SK-N-SH (cell line): ENCODE data around the gene ADAMTS20. TPM values are rescaled to one million over a fixed set of nuclear protein-coding genes. Genes with fewer than 3 reads are reported as not detected.

Experiments
- CTCF ChIA-PET: fragments of 300-600, 350-600 bp; formaldehyde crosslinking; extraction: SDS; loops from one replicate; lab custom pipeline; 2021; lab: Yijun Ruan, JAX
- POLR2A ChIA-PET: fragments of 350-600 bp; sonication (Branson Sonifier 250); formaldehyde crosslinking; extraction: SDS; loops from one replicate; lab custom pipeline; 2020; ENCODE audit warnings: antibody characterized with exemption, inconsistent platforms; lab: Yijun Ruan, JAX
- DNase-seq: peaks from one replicate; pipeline ENCODE4 v3.0.0; 2012
- H2AFZ ChIP-seq: fragments of 200-600 bp; sonication (generic); 2 replicates; pipeline ENCODE4 v1.8.1; 2016; ENCODE audit warnings: antibody characterized with exemption, mild to moderate bottlenecking, low read depth
- H3F3A ChIP-seq: fragments of 200-600 bp; sonication (generic); replicated peaks from 2 replicates; pipeline ENCODE3; 2016; ENCODE audit warnings: antibody characterized with exemption, mild to moderate bottlenecking; ENCODE audit not compliant: insufficient read depth
- H3K27ac ChIP-seq, 2 experiments: fragments of 200-500 bp in 1 of 2; fragments of 200-600 bp in 1 of 2; sonication (Bioruptor generic) in 1 of 2; sonication (generic), shearing (Covaris generic) in 1 of 2; 2 replicates each; pipeline versions ENCODE4 v1.5.1 to v1.6.1; 2014 to 2016; ENCODE audit warnings: low read depth in 2 of 2, inconsistent platforms in 1 of 2, low read length in 1 of 2, mild to moderate bottlenecking in 1 of 2, mixed read lengths in 1 of 2
- H3K27me3 ChIP-seq: fragments of 200-600 bp; sonication (generic), shearing (Covaris generic); 2 replicates; pipeline ENCODE4 v1.6.1; 2016; ENCODE audit warnings: mixed run types; ENCODE audit not compliant: insufficient read depth
- H3K36me3 ChIP-seq, 2 experiments: fragments of 200-500 bp in 1 of 2; fragments of 200-600 bp in 1 of 2; sonication (Bioruptor generic) in 1 of 2; sonication (generic) in 1 of 2; replicated peaks in 1 of 2; 2 replicates each; pipeline versions ENCODE3 to v1.5.1; 2014 to 2016; ENCODE audit warnings: low read length in 1 of 2, mild to moderate bottlenecking in 1 of 2; ENCODE audit not compliant: insufficient read depth in 2 of 2, control insufficient read depth in 1 of 2
- H3K4me1 ChIP-seq, 2 experiments: fragments of 200-500 bp in 1 of 2; fragments of 200-600 bp in 1 of 2; sonication (Bioruptor generic) in 1 of 2; sonication (generic), shearing (Covaris generic) in 1 of 2; 2 replicates each; pipeline versions ENCODE4 v1.5.1 to v1.6.1; 2014 to 2016; ENCODE audit warnings: low read depth in 1 of 2, low read length in 1 of 2, mixed run types in 1 of 2; ENCODE audit not compliant: insufficient read depth in 2 of 2, control insufficient read depth in 1 of 2
- H3K4me2 ChIP-seq: fragments of 200-600 bp; sonication (generic), shearing (Covaris generic); 2 replicates; pipeline ENCODE4 v1.6.1; 2017; ENCODE audit warnings: mixed run types
- H3K4me3 ChIP-seq, 2 experiments: fragments of 200-500 bp in 1 of 2; fragments of 200-600 bp in 1 of 2; sonication (Bioruptor generic) in 1 of 2; sonication (generic), shearing (Covaris generic) in 1 of 2; 2 replicates each; pipeline versions ENCODE4 v1.5.1 to v1.8.1; 2014 to 2016; ENCODE audit warnings: low read depth in 2 of 2, inconsistent platforms in 1 of 2, low read length in 1 of 2, mild to moderate bottlenecking in 1 of 2, mixed read lengths in 1 of 2, moderate library complexity in 1 of 2
- H3K79me2 ChIP-seq: fragments of 200-600 bp; sonication (generic); 2 replicates; pipeline ENCODE4 v1.8.1; 2017; ENCODE audit warnings: mild to moderate bottlenecking; ENCODE audit not compliant: insufficient read depth
- H3K9ac ChIP-seq: fragments of 200-600 bp; sonication (generic); 2 replicates; pipeline ENCODE4 v1.6.1; 2017; ENCODE audit warnings: mixed run types
- H3K9me2 ChIP-seq: fragments of 200-600 bp; sonication (generic); 2 replicates; pipeline ENCODE4 v1.6.1; 2017; ENCODE audit warnings: mixed run types
- H3K9me3 ChIP-seq: fragments of 200-600 bp; sonication (generic); 2 replicates; pipeline ENCODE4 v1.6.1; 2017; ENCODE audit warnings: mixed run types, mild to moderate bottlenecking, moderate library complexity
- H4K20me1 ChIP-seq: fragments of 200-600 bp; sonication (generic); 2 replicates; pipeline ENCODE4 v1.6.1; 2017; ENCODE audit warnings: mild to moderate bottlenecking, mixed run types; ENCODE audit not compliant: insufficient read depth
- CHD2 ChIP-seq: fragments of 150-350 bp; IDR thresholded peaks from 2 replicates; pipeline ENCODE4 v1.6.1; 2018; ENCODE audit warnings: low read length; ENCODE audit not compliant: partially characterized antibody
- ELF1 ChIP-seq: IDR thresholded peaks from 2 replicates; pipeline ENCODE4 v1.4.0; 2012
- FOSL2 ChIP-seq: IDR thresholded peaks from 2 replicates; pipeline ENCODE4 v1.4.0; 2012; ENCODE audit warnings: low read depth, mild to moderate bottlenecking, moderate library complexity, borderline replicate concordance
- FOXJ3 ChIP-seq: sonication (generic); formaldehyde crosslinking; IDR thresholded peaks from 2 replicates; pipeline ENCODE4 v1.5.1; 2020; ENCODE audit warnings: mild to moderate bottlenecking, missing genetic modification reagents
- FOXM1 ChIP-seq: IDR thresholded peaks from 2 replicates; pipeline ENCODE4 v1.4.0; 2012; ENCODE audit warnings: low read depth, mild to moderate bottlenecking
- GABPA ChIP-seq: IDR thresholded peaks from 2 replicates; pipeline ENCODE4 v1.4.0; 2012; ENCODE audit warnings: low read depth, mild to moderate bottlenecking
- JUND ChIP-seq: IDR thresholded peaks from 2 replicates; pipeline ENCODE4 v1.4.0; 2012
- MAX ChIP-seq: IDR thresholded peaks from 2 replicates; pipeline ENCODE4 v1.4.0; 2012; ENCODE audit warnings: low read depth
- MEF2A ChIP-seq: IDR thresholded peaks from 2 replicates; pipeline ENCODE4 v1.4.0; 2012; ENCODE audit warnings: low read depth, borderline replicate concordance
- NFIC ChIP-seq: IDR thresholded peaks from 2 replicates; pipeline ENCODE4 v1.4.0; 2012; ENCODE audit warnings: borderline replicate concordance
- NRF1 ChIP-seq: IDR thresholded peaks from 2 replicates; pipeline ENCODE4 v1.6.1; 2012; ENCODE audit warnings: low read depth, mild to moderate bottlenecking, low read length
- PBX3 ChIP-seq: IDR thresholded peaks from 2 replicates; pipeline ENCODE4; 2012
- POLR2AphosphoS5 ChIP-seq: IDR thresholded peaks from 2 replicates; pipeline ENCODE4 v1.6.1; 2012; ENCODE audit warnings: low read depth, low read length
- RAD21 ChIP-seq: IDR thresholded peaks from 2 replicates; pipeline ENCODE4 v1.6.1; 2012; ENCODE audit warnings: mild to moderate bottlenecking, low read length
- RCOR1 ChIP-seq: fragments of 150-350 bp; IDR thresholded peaks from 2 replicates; pipeline ENCODE4 v1.6.1; 2017; ENCODE audit warnings: antibody characterized with exemption, low read length
- RXRA ChIP-seq: IDR thresholded peaks from 2 replicates; pipeline ENCODE4 v1.4.0; 2012; ENCODE audit warnings: low read depth, mild to moderate bottlenecking, borderline replicate concordance
- SIN3A ChIP-seq: IDR thresholded peaks from 2 replicates; pipeline ENCODE4 v1.6.1; 2012; ENCODE audit warnings: low read depth, mild to moderate bottlenecking, low read length, moderate library complexity, borderline replicate concordance
- TAF1 ChIP-seq: IDR thresholded peaks from 2 replicates; pipeline ENCODE4 v1.6.1; 2012; ENCODE audit warnings: low read depth, mild to moderate bottlenecking, low read length, moderate library complexity, borderline replicate concordance
- USF1 ChIP-seq: IDR thresholded peaks from 2 replicates; pipeline ENCODE4 v1.4.0; 2012; ENCODE audit warnings: low read depth, borderline replicate concordance
- ZBTB33 ChIP-seq: IDR thresholded peaks from 2 replicates; pipeline ENCODE4 v1.4.0; 2012; ENCODE audit warnings: low read depth, borderline replicate concordance
- WGBS: methylation state at CpG from one replicate; pipeline ENCODE4 v1.1.6; 2017; ENCODE audit warnings: low lambda C conversion rate; 5-methylcytosine and 5-hydroxymethylcytosine counted together
- polyA plus RNA-seq, 3 experiments: library from polyadenylated mRNA; depleted of rRNA; stranded (reverse); fragments of >200 nt; gene quantifications; 2 replicates each; pipeline ENCODE4 v1.2.3, GENCODE V29; 2012
- TF ChIP-seq, protein P1 (sequence below): fragments of 200-600 bp; sonication (generic); IDR thresholded peaks from 2 replicates; pipeline ENCODE4 v1.6.1; 2017; ENCODE audit warnings: antibody characterized with exemption, mild to moderate bottlenecking, moderate library complexity

The ADAMTS20 gene
- polyA plus RNA-seq, 1 of the 3 experiments (the other 2 are of a cell fraction) = not detected

DNA sequence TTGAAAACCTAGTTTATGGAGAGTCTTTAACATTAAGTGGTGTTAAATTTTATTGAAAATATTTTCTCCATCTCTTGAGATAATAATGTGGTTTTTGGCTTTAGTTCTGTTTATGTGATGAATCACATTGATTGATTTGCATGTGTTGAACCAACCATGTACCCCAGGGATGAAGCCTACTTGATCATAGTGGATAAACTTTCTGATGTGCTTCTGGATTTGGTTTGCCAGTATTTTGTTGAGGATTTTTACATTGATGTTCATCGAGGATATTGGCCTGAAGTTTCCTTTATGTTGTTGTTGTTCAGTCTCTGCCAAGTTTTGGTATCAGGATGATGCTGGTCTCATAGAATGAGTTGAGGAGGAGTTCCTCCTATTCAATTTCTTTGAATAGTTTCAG, 222.6 kb downstream of the ADAMTS20 start:
- Histone ChIP-seq H3K4me3 (no peak overlapping the region), H3K9me3 (no peaks in the 10 kb centered on the region), H3K27me3 (no peaks in the 10 kb centered on the region), H4K20me1 (no peaks in the 10 kb centered on the region), H2AFZ (no peak overlapping the region), H3K4me2 (no peak overlapping the region), H3K27ac (no peak overlapping the region), H3K79me2 (no peaks in the 10 kb centered on the region), H3K9ac (no peak overlapping the region), H3K4me1 (peaks cover 4% of the 10 kb centered on the region in 2 experiments; a peak in 2 of 4 replicates), H3K36me3 (no peaks in the 10 kb centered on the region), H3K9me2 (no peaks in the 10 kb centered on the region), H3F3A (peaks cover 5% of the 10 kb centered on the region)
- TF ChIP-seq MEF2A (no peak), FOSL2 (no peak), FOXJ3 (no peak), USF1 (no peak), JUND (no peak), RAD21 (no peak), NFIC (no peak), GABPA (no peak), RXRA (no peak)
- WGBS = 31% methylated on average over 1 of the region's 1 CpG
- DNase-seq = no peak
- CTCF ChIA-PET = no interaction called here
- POLR2A ChIA-PET = no interaction called here

GRCh38 chr12:43325786-43326185, 226.2 kb downstream of the ADAMTS20 start:
- CTCF ChIA-PET = interaction anchor here (0.6 to 2.0 kb wide), 4 partner anchors 11 to 843 kb away, joined by 3 to 8 read pairs (median 4); no protein-coding TSS in a partner anchor

More at GRCh38 chr12:43325786-43326185, 226.2 kb downstream of the ADAMTS20 start:
- Histone ChIP-seq H3K4me2 (no peak overlapping the region), H3K36me3 (no peaks in the 10 kb centered on the region), H3K27me3 (no peaks in the 10 kb centered on the region), H3K4me1 (no peaks in the 10 kb centered on the region), H4K20me1 (no peaks in the 10 kb centered on the region), H3K9me3 (no peaks in the 10 kb centered on the region), H3K4me3 (no peak overlapping the region), H3K9ac (no peak overlapping the region), H3K79me2 (no peaks in the 10 kb centered on the region), H2AFZ (no peak overlapping the region), H3K9me2 (no peaks in the 10 kb centered on the region), H3F3A (no peaks in the 10 kb centered on the region), H3K27ac (no peak overlapping the region)
- DNase-seq = no peak
- POLR2A ChIA-PET = no interaction called here
- 43% methylated on average over 5 of the region's 5 CpGs for WGBS
- TF ChIP-seq RCOR1 = no peak
- TF ChIP-seq JUND = no peak
- no peak for TF ChIP-seq POLR2AphosphoS5
- no peak for TF ChIP-seq FOXM1
- no peak for TF ChIP-seq SIN3A
- no peak for TF ChIP-seq MAX
- no peak for TF ChIP-seq RXRA
- no peak for TF ChIP-seq TAF1
- no peak for TF ChIP-seq FOSL2
- no peak for TF ChIP-seq FOXJ3
- TF ChIP-seq NRF1 = no peak
- TF ChIP-seq, protein P1, sequence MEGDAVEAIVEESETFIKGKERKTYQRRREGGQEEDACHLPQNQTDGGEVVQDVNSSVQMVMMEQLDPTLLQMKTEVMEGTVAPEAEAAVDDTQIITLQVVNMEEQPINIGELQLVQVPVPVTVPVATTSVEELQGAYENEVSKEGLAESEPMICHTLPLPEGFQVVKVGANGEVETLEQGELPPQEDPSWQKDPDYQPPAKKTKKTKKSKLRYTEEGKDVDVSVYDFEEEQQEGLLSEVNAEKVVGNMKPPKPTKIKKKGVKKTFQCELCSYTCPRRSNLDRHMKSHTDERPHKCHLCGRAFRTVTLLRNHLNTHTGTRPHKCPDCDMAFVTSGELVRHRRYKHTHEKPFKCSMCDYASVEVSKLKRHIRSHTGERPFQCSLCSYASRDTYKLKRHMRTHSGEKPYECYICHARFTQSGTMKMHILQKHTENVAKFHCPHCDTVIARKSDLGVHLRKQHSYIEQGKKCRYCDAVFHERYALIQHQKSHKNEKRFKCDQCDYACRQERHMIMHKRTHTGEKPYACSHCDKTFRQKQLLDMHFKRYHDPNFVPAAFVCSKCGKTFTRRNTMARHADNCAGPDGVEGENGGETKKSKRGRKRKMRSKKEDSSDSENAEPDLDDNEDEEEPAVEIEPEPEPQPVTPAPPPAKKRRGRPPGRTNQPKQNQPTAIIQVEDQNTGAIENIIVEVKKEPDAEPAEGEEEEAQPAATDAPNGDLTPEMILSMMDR = no peak
- no peak for TF ChIP-seq ELF1
- TF ChIP-seq ZBTB33 = no peak
- no peak for TF ChIP-seq USF1
- no peak for TF ChIP-seq RAD21
- TF ChIP-seq PBX3 = no peak
- no peak for TF ChIP-seq CHD2
